ENCODE measurements around the gene KRT33B. TPM values are rescaled to one million over a fixed set of nuclear protein-coding genes. Genes with fewer than 3 reads are reported as not detected.

The KRT33B gene
- total and polyA plus RNA-seq, 2 of the 8 experiments (the other 6 are each of a cell fraction or from before 2014, with no cell fraction given), result not detected

- no peak overlapping the region for H3K9ac ChIP-seq (replicated peaks in 1 of 4; ENCODE audit: extremely low read depth in 1 of 4, low read depth in 3 of 4, low read length in 3 of 4)
- no peak overlapping the region for H2AFZ ChIP-seq (ENCODE audit: low read length)
- H3K79me1 ChIP-seq (ENCODE audit: low read depth, low read length), result no peaks in the 10 kb centered on the region
- no peak overlapping the region for H4K5ac ChIP-seq (ENCODE audit: insufficient read length, low read depth, low read length)
- WGBS, 2 experiments (ENCODE audit: extremely low coverage in 1 of 2, insufficient coverage in 1 of 2, insufficient read length in 1 of 2, insufficient replicate concordance in 2 of 2, low coverage in 1 of 2, low lambda C conversion rate in 2 of 2, missing lambda C conversion rate in 1 of 2), result 32% methylated on average over 4 of the region's 4 CpGs; no CpG with 5 or more reads in 1 of the 2 experiments
- no peak overlapping the region for H2BK12ac ChIP-seq (ENCODE audit: low read depth, low read length)
- H3K56ac ChIP-seq (replicated peaks; ENCODE audit: insufficient read length, low read depth, low read length), result no peak overlapping the region
- no peak overlapping the region for H2BK20ac ChIP-seq (ENCODE audit: low read length)
- no peaks in the 10 kb centered on the region for H3K79me2 ChIP-seq (ENCODE audit: control insufficient read depth in 1 of 2, insufficient read depth in 2 of 2, low read length in 2 of 2)
- H3K27me3 ChIP-seq (replicated peaks in 1 of 4; ENCODE audit: control insufficient read depth in 3 of 4, extremely low read depth in 1 of 4, insufficient read depth in 3 of 4, low read length in 3 of 4), result no peaks in the 10 kb centered on the region; a peak in 2 of 7 replicates
- H3K4me1 ChIP-seq (replicated peaks in 1 of 4; ENCODE audit: control insufficient read depth in 3 of 4, insufficient read depth in 4 of 4, low read length in 3 of 4), result peaks cover 0 to 7% (median 0%) of the 10 kb centered on the region in 4 experiments; a peak in 4 of 7 replicates
- H3K4me3 ChIP-seq (ENCODE audit: extremely low read depth in 1 of 4, insufficient read depth in 2 of 4, low read depth in 3 of 4, low read length in 4 of 4), result no peak overlapping the region
- H3K27ac ChIP-seq (ENCODE audit: low read depth, low read length), result no peak overlapping the region
- POLR2A ChIA-PET (ENCODE audit: partially characterized antibody), result no interaction called here
- DNase-seq (ENCODE audit: low read depth in 1 of 2, low spot score in 2 of 2), result peak in 1 of 2 experiments; percentile 51
- no peak overlapping the region for H3K14ac ChIP-seq (ENCODE audit: insufficient read length)
- no peak overlapping the region for H2BK120ac ChIP-seq (replicated peaks; ENCODE audit: low read depth, low read length)
- H2AK5ac ChIP-seq (ENCODE audit: low read depth, low read length), result no peak overlapping the region
- CTCF ChIA-PET (ENCODE audit: partially characterized antibody), result interaction anchor here (0.8 to 3.8 kb wide), 42 partner anchors 9 to 562 kb away, joined by 3 to 51 read pairs (median 4); partner anchors contain the start of genes KRT19, KRT33B and KRT38
- no peak overlapping the region for H3K23ac ChIP-seq (ENCODE audit: insufficient read length)
- no peak overlapping the region for H3K4me2 ChIP-seq (ENCODE audit: insufficient read depth in 1 of 2, low read depth in 2 of 2, low read length in 2 of 2)
- FAIRE-seq, result peak; percentile 81
- no peak overlapping the region for H2BK5ac ChIP-seq (ENCODE audit: low read depth, low read length)
- H3K18ac ChIP-seq (ENCODE audit: extremely low read depth, low read length), result no peak overlapping the region
- H3K23me2 ChIP-seq (ENCODE audit: low read depth, low read length), result no peaks in the 10 kb centered on the region
- no peaks in the 10 kb centered on the region for H4K20me1 ChIP-seq (replicated peaks in 1 of 2; ENCODE audit: control insufficient read depth in 1 of 2, insufficient read depth in 2 of 2, low read length in 2 of 2)
- H4K8ac ChIP-seq (ENCODE audit: extremely low read depth, insufficient read depth, low read length), result no peak overlapping the region
- no peak overlapping the region for H3K4ac ChIP-seq (replicated peaks; ENCODE audit: insufficient read length, low read depth, low read length)
- H2BK15ac ChIP-seq (ENCODE audit: low read length), result no peak overlapping the region; the same call in 1 of the 2 replicates
- H3K9me3 ChIP-seq (ENCODE audit: insufficient read depth in 2 of 2, low read depth in 1 of 2, low read length in 1 of 2), result no peaks in the 10 kb centered on the region
- H3K36me3 ChIP-seq (ENCODE audit: control insufficient read depth in 2 of 4, insufficient read depth in 4 of 4, low read length in 3 of 4), result no peaks in the 10 kb centered on the region
- H4K91ac ChIP-seq (replicated peaks; ENCODE audit: insufficient read length, low read length), result no peak overlapping the region
- TF ChIP-seq RAD21 (IDR thresholded peaks at IDR 0.05 in 1 of 2, conservative IDR thresholded peaks at IDR 0.05 in 1 of 2; ENCODE audit: low read depth in 2 of 2, low read length in 2 of 2), result peak; percentile 59 to 68
- TF ChIP-seq SIN3A (conservative IDR thresholded peaks at IDR 0.05 in 1 of 2, IDR thresholded peaks at IDR 0.05 in 1 of 2; ENCODE audit: low read depth in 1 of 2, low read length in 2 of 2), result no peak
- TF ChIP-seq CTCF (IDR thresholded peaks at IDR 0.05; ENCODE audit: control extremely low read depth in 1 of 3, insufficient read depth in 1 of 3, low read depth in 1 of 3, low read length in 3 of 3), result peak; percentile 66 to 84 (median 71)
These were observed 48.0 kb upstream of the KRT33B start for GRCh38 chr17:41417576-41418015.
